HepG2 (cell line): Measurements from ENCODE around the gene GJA9. TPM values are rescaled to one million over a fixed set of nuclear protein-coding genes. Genes with fewer than 3 reads are reported as not detected.

Source experiments
- DDIT3 ChIP-seq: sonication (generic); formaldehyde crosslinking; IDR thresholded peaks from 2 replicates; pipeline ENCODE4 v1.4.0; 2020; ENCODE audit warnings: mild to moderate bottlenecking, missing genetic modification reagents
- DNMT3B ChIP-seq: conservative IDR thresholded peaks from 2 replicates; pipeline ENCODE4 v1.6.1; 2016; ENCODE audit warnings: missing biosample characterization, control low read depth
- ERF ChIP-seq: IDR thresholded peaks from 2 replicates; pipeline ENCODE4 v1.6.1; 2018; ENCODE audit warnings: missing biosample characterization, missing genetic modification reagents
- FLYWCH1 ChIP-seq: sonication (generic); formaldehyde crosslinking; IDR thresholded peaks from 2 replicates; pipeline ENCODE4 v1.8.1; 2023; ENCODE audit warnings: mild to moderate bottlenecking, missing genetic modification reagents
- HOXD1 ChIP-seq: sonication (generic); formaldehyde crosslinking; IDR thresholded peaks from 2 replicates; pipeline ENCODE4 v1.5.0; 2020; ENCODE audit warnings: missing genetic modification reagents
- KLF16 ChIP-seq, 2 experiments: sonication (generic) in 1 of 2; formaldehyde crosslinking in 1 of 2; IDR thresholded peaks; 2 replicates each; pipeline versions ENCODE4 v1.6.1 to v1.8.0; 2016 to 2023; ENCODE audit warnings: missing genetic modification reagents in 2 of 2, missing compliant biosample characterization in 1 of 2
- MXD4 ChIP-seq: IDR thresholded peaks from 2 replicates; pipeline ENCODE4 v1.6.1; 2016; ENCODE audit warnings: mild to moderate bottlenecking, missing biosample characterization, missing genetic modification reagents
- RORA ChIP-seq: sonication (generic); formaldehyde crosslinking; IDR thresholded peaks from 2 replicates; pipeline ENCODE4 v1.5.0; 2020; ENCODE audit warnings: mild to moderate bottlenecking, missing genetic modification reagents, moderate library complexity
- STAG1 ChIP-seq: sonication (generic); formaldehyde crosslinking; IDR thresholded peaks from 2 replicates; pipeline ENCODE4 v1.4.0; 2020; ENCODE audit warnings: missing genetic modification reagents
- U2AF2 ChIP-seq: fragments of 200-400 bp; formaldehyde crosslinking; IDR thresholded peaks from 2 replicates; pipeline ENCODE4 v1.6.1; 2017; ENCODE audit warnings: low read depth, mild to moderate bottlenecking, low read length
- USF2 ChIP-seq, 2 experiments: sonication (generic) in 1 of 2; formaldehyde crosslinking in 1 of 2; IDR thresholded peaks; 2 replicates each; pipeline versions ENCODE4 v1.5.1 to v1.6.1; 2011 to 2020; ENCODE audit warnings: borderline replicate concordance in 1 of 2, low read depth in 1 of 2, low read length in 1 of 2, mild to moderate bottlenecking in 1 of 2, missing genetic modification reagents in 1 of 2, moderate library complexity in 1 of 2
- ZBTB10 ChIP-seq: sonication (generic); formaldehyde crosslinking; IDR thresholded peaks from 2 replicates; pipeline ENCODE4 v1.4.0; 2020; ENCODE audit warnings: missing genetic modification reagents, borderline replicate concordance
- ZFP90 ChIP-seq: sonication (generic); formaldehyde crosslinking; IDR thresholded peaks from 2 replicates; pipeline ENCODE4 v1.8.0; 2022; ENCODE audit warnings: missing genetic modification reagents, mild to moderate bottlenecking, inconsistent platforms, borderline replicate concordance
- ZNF44 ChIP-seq: sonication (generic); formaldehyde crosslinking; IDR thresholded peaks from 2 replicates; pipeline ENCODE4 v1.5.1; 2020; ENCODE audit warnings: mild to moderate bottlenecking, missing genetic modification reagents
- ZNF562 ChIP-seq: sonication (generic); formaldehyde crosslinking; IDR thresholded peaks from 2 replicates; pipeline ENCODE4 v1.8.0; 2022; ENCODE audit warnings: missing genetic modification reagents, borderline replicate concordance
- ZNF563 ChIP-seq: sonication (generic); formaldehyde crosslinking; IDR thresholded peaks from 2 replicates; pipeline ENCODE4 v1.8.0; 2022; ENCODE audit warnings: mild to moderate bottlenecking, moderate library complexity, missing genetic modification reagents
- ZNF574 ChIP-seq: sonication (generic); formaldehyde crosslinking; IDR thresholded peaks from 2 replicates; pipeline ENCODE4 v1.4.0; 2020; ENCODE audit warnings: missing genetic modification reagents
- ZNF749 ChIP-seq: sonication (generic); formaldehyde crosslinking; IDR thresholded peaks from 2 replicates; pipeline ENCODE4 v1.8.0; 2022; ENCODE audit warnings: mild to moderate bottlenecking, missing genetic modification reagents, moderate library complexity, borderline replicate concordance
- ZNF776 ChIP-seq: sonication (generic); formaldehyde crosslinking; IDR thresholded peaks from 2 replicates; pipeline ENCODE4 v1.4.0; 2020; ENCODE audit warnings: mild to moderate bottlenecking, missing genetic modification reagents
- ZNF782 ChIP-seq: sonication (generic); formaldehyde crosslinking; IDR thresholded peaks from 2 replicates; pipeline ENCODE4 v1.4.0; 2020; ENCODE audit warnings: missing genetic modification reagents, mild to moderate bottlenecking, borderline replicate concordance
- ZSCAN9 ChIP-seq: IDR thresholded peaks from 2 replicates; pipeline ENCODE4 v1.6.1; 2016; ENCODE audit warnings: borderline replicate concordance
- polyA plus RNA-seq, 8 experiments: library from polyadenylated mRNA; depleted of rRNA in 3 of 8; stranded (reverse) in 7 of 8; unstranded in 1 of 8; fragments of >200 nt; fragmentation: Illumina TruSeq in 4 of 8; extraction: Trizol in 4 of 8; gene quantifications; 2 replicates each; pipeline versions ENCODE4 v1.2.1 to v1.2.3, GENCODE V29; 2011 to 2016; ENCODE audit warnings: low read depth in 4 of 8, missing spikeins in 1 of 8, mixed read lengths in 1 of 8; ENCODE audit not compliant: insufficient read depth in 1 of 8
- total RNA-seq, 5 experiments: library from RNA; depleted of rRNA; stranded (reverse); fragments of >200 nt; fragmentation: Illumina TruSeq; extraction: Trizol; gene quantifications; 2 replicates each; pipeline ENCODE4 v1.2.3, GENCODE V29; 2016; ENCODE audit warnings: low read depth in 1 of 5

Gene GJA9
- total and polyA plus RNA-seq, 2 of the 13 experiments (the other 11 are each of a cell fraction or from before 2014, with no cell fraction given) = 0.08 to 0.13 TPM

GRCh38 chr1:38873027-38873969 lies 8.1 kb downstream of the GJA9 start, which contains the start of gene MYCBP (continued):
- TF ChIP-seq ZSCAN9 (CRISPR knock-in tag) (no peak), MXD4 (no peak; the same call in 1 of the 2 replicates), ZFP90 (CRISPR knock-in tag) (peak; percentile 10; the same call in 1 of the 2 replicates), DDIT3 (CRISPR knock-in tag) (no peak), ZNF782 (CRISPR knock-in tag) (no peak; the same call in 1 of the 2 replicates), U2AF2 (no peak), ZNF776 (CRISPR knock-in tag) (no peak), ZNF562 (no peak), ZNF563 (CRISPR knock-in tag) (peak; percentile 72; the same call in 1 of the 2 replicates), ZBTB10 (CRISPR knock-in tag) (no peak), DNMT3B (CRISPR knock-in tag) (no peak), HOXD1 (CRISPR knock-in tag) (no peak), ZNF44 (CRISPR knock-in tag) (0 out of 2 replicates have a peak, but pooled peaks have one; percentile 49), KLF16 (CRISPR knock-in tag; IDR thresholded peaks at IDR 0.05) (no peak), ZNF749 (CRISPR knock-in tag) (no peak), STAG1 (peak; percentile 30), FLYWCH1 (CRISPR knock-in tag) (no peak), ZNF574 (CRISPR knock-in tag) (peak; percentile 79), RORA (CRISPR knock-in tag) (no peak), ERF (peak; percentile 42; the same call in 1 of the 2 replicates), USF2 (IDR thresholded peaks at IDR 0.05; ENCODE audit: low read depth, low read length) (no peak), USF2 (CRISPR knock-in tag; IDR thresholded peaks at IDR 0.05; ENCODE audit: borderline replicate concordance) (peak; percentile 32; the same call in 1 of the 2 replicates)
